Peyer's patch (tissue), 4 donors: ENCODE results near the gene ABHD17B.

Source experiments
- POLR2A ChIP-seq, 2 donors: fragments of 450-650 bp; IDR thresholded peaks; one replicate each; pipeline ENCODE4 v1.5.1; 2017; ENCODE audit warnings: antibody characterized with exemption in 2 of 2, mild to moderate bottlenecking in 2 of 2, moderate library complexity in 2 of 2
- TF ChIP-seq, protein P1 (sequence below), 6 experiments: fragments of 450-650 bp in 4 of 6; fragments of 200-600 bp in 2 of 6; sonication (generic) in 1 of 6; IDR thresholded peaks; one replicate each; pipeline ENCODE4 v1.5.1; 2017 to 2019; ENCODE audit warnings: antibody characterized with exemption in 6 of 6, mild to moderate bottlenecking in 3 of 6, moderate library complexity in 1 of 6

- TF ChIP-seq, protein P1, sequence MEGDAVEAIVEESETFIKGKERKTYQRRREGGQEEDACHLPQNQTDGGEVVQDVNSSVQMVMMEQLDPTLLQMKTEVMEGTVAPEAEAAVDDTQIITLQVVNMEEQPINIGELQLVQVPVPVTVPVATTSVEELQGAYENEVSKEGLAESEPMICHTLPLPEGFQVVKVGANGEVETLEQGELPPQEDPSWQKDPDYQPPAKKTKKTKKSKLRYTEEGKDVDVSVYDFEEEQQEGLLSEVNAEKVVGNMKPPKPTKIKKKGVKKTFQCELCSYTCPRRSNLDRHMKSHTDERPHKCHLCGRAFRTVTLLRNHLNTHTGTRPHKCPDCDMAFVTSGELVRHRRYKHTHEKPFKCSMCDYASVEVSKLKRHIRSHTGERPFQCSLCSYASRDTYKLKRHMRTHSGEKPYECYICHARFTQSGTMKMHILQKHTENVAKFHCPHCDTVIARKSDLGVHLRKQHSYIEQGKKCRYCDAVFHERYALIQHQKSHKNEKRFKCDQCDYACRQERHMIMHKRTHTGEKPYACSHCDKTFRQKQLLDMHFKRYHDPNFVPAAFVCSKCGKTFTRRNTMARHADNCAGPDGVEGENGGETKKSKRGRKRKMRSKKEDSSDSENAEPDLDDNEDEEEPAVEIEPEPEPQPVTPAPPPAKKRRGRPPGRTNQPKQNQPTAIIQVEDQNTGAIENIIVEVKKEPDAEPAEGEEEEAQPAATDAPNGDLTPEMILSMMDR (IDR thresholded peaks at IDR 0.05): no peak
- no peak for TF ChIP-seq POLR2A (IDR thresholded peaks at IDR 0.05)
Measured at GRCh38 chr9:71859939-71860338, 51.1 kb downstream of the ABHD17B start.
